Measurements from ENCODE around the gene RPS6KA2.

GRCh38 chr6:166591026-166591425 lies 36.0 kb downstream of the RPS6KA2 start:
- TF ChIP-seq EZH2 (IDR thresholded peaks at IDR 0.05) (no peak), POLR2AphosphoS5 (IDR thresholded peaks at IDR 0.05; ENCODE audit: borderline replicate concordance, low read depth, low read length) (no peak)

Measured in SK-N-MC (cell line).